IMR-90 (cell line): ENCODE results near the gene ZNF609.

Experiments
- CHD1 ChIP-seq: IDR thresholded peaks from 2 replicates; pipeline ENCODE4 v1.6.1; 2012; ENCODE audit warnings: low read depth, low read length, improper control_type of control experiment
- FOS ChIP-seq: fragments of 150-350 bp; IDR thresholded peaks from 2 replicates; pipeline ENCODE4 v1.6.1; 2016; ENCODE audit warnings: low read depth, low read length
- MAFK ChIP-seq: IDR thresholded peaks from 2 replicates; pipeline ENCODE4 v1.6.1; 2012; ENCODE audit warnings: low read depth, low read length, improper control_type of control experiment
- MAZ ChIP-seq: IDR thresholded peaks from 2 replicates; pipeline ENCODE4 v1.6.1; 2012; ENCODE audit warnings: low read depth, mild to moderate bottlenecking, low read length, improper control_type of control experiment, moderate library complexity, borderline replicate concordance
- NFE2L2 ChIP-seq: fragments of 150-350 bp; IDR thresholded peaks from 2 replicates; pipeline ENCODE4 v1.6.1; 2016; ENCODE audit warnings: low read depth, mild to moderate bottlenecking, low read length
- POLR2A ChIP-seq: IDR thresholded peaks from 2 replicates; pipeline ENCODE4 v1.6.1; 2012; ENCODE audit warnings: mild to moderate bottlenecking, low read depth, low read length
- RAD21 ChIP-seq: IDR thresholded peaks from 2 replicates; pipeline ENCODE4 v1.6.1; 2012; ENCODE audit warnings: low read length, improper control_type of control experiment
- RCOR1 ChIP-seq: IDR thresholded peaks from 2 replicates; pipeline ENCODE4 v1.6.1; 2012; ENCODE audit warnings: mild to moderate bottlenecking, low read length, improper control_type of control experiment; ENCODE audit not compliant: insufficient replicate concordance
- USF2 ChIP-seq: fragments of 150-350 bp; IDR thresholded peaks from 2 replicates; pipeline ENCODE4 v1.6.1; 2017; ENCODE audit warnings: mild to moderate bottlenecking, antibody characterized with exemption, low read length, low read depth
- TF ChIP-seq, protein P1 (sequence below): conservative IDR thresholded peaks from 2 replicates; pipeline ENCODE4 v1.5.1; 2012; ENCODE audit warnings: mild to moderate bottlenecking, low read depth, low read length, improper control_type of control experiment
- TF ChIP-seq, protein P2 (sequence below): fragments of 150-350 bp; IDR thresholded peaks from 2 replicates; pipeline ENCODE4 v1.6.1; 2016; ENCODE audit warnings: low read depth, mild to moderate bottlenecking, low read length, moderate library complexity, borderline replicate concordance

- no peak for TF ChIP-seq RAD21
- TF ChIP-seq, protein P1, sequence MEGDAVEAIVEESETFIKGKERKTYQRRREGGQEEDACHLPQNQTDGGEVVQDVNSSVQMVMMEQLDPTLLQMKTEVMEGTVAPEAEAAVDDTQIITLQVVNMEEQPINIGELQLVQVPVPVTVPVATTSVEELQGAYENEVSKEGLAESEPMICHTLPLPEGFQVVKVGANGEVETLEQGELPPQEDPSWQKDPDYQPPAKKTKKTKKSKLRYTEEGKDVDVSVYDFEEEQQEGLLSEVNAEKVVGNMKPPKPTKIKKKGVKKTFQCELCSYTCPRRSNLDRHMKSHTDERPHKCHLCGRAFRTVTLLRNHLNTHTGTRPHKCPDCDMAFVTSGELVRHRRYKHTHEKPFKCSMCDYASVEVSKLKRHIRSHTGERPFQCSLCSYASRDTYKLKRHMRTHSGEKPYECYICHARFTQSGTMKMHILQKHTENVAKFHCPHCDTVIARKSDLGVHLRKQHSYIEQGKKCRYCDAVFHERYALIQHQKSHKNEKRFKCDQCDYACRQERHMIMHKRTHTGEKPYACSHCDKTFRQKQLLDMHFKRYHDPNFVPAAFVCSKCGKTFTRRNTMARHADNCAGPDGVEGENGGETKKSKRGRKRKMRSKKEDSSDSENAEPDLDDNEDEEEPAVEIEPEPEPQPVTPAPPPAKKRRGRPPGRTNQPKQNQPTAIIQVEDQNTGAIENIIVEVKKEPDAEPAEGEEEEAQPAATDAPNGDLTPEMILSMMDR, result no peak
- no peak for TF ChIP-seq POLR2A
- TF ChIP-seq, protein P2, sequence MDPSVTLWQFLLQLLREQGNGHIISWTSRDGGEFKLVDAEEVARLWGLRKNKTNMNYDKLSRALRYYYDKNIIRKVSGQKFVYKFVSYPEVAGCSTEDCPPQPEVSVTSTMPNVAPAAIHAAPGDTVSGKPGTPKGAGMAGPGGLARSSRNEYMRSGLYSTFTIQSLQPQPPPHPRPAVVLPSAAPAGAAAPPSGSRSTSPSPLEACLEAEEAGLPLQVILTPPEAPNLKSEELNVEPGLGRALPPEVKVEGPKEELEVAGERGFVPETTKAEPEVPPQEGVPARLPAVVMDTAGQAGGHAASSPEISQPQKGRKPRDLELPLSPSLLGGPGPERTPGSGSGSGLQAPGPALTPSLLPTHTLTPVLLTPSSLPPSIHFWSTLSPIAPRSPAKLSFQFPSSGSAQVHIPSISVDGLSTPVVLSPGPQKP, result no peak
- TF ChIP-seq RCOR1, result no peak
- no peak for TF ChIP-seq NFE2L2
- TF ChIP-seq USF2, result no peak
- TF ChIP-seq MAFK, result no peak
- no peak for TF ChIP-seq CHD1
- TF ChIP-seq MAZ, result no peak
- TF ChIP-seq FOS, result no peak
Measured at GRCh38 chr15:64599226-64599625, 138.8 kb downstream of the ZNF609 start.
